H1 (cell line): ENCODE measurements around the gene S100A10. TPM values are rescaled to one million over a fixed set of nuclear protein-coding genes. Genes with fewer than 3 reads are reported as not detected.

Experiments
- CHD1 ChIP-seq: IDR thresholded peaks from 2 replicates; pipeline ENCODE4 v1.6.1; 2012; ENCODE audit warnings: low read depth, low read length, improper control_type of control experiment
- NANOG ChIP-seq: IDR thresholded peaks from 2 replicates; pipeline ENCODE4 v1.6.1; 2011; ENCODE audit warnings: low read length, low read depth, mild to moderate bottlenecking, inconsistent platforms; ENCODE audit not compliant: insufficient read depth, poor library complexity, severe bottlenecking
- TBP ChIP-seq: IDR thresholded peaks from 2 replicates; pipeline ENCODE4 v1.6.1; 2011; ENCODE audit warnings: low read depth, low read length, improper control_type of control experiment
- TCF12 ChIP-seq: IDR thresholded peaks from 2 replicates; pipeline ENCODE4 v1.6.1; 2011; ENCODE audit warnings: low read depth, mild to moderate bottlenecking, low read length
- polyA plus RNA-seq, 7 experiments: library from polyadenylated mRNA; depleted of rRNA in 3 of 7; stranded (reverse) in 5 of 7; unstranded in 2 of 7; fragments of >200 nt in 5 of 7; fragments of 200-250 nt in 2 of 7; gene quantifications; 1 replicate in 5 of 7; 2 replicates in 1 of 7; 4 replicates in 1 of 7; pipeline versions ENCODE4 v1.2.1 to v1.2.3, GENCODE V29; 2011 to 2013; ENCODE audit warnings: missing spikeins in 2 of 7, mixed read lengths in 2 of 7
- total RNA-seq: library from RNA; stranded (reverse); fragmentation: NEBNext Ultra II Directional; extraction: Animal tissue kit (Norgen Biotek cat#: 25700); gene quantifications from 2 replicates; pipeline ENCODE4 v1.2.1, GENCODE V29; 2021

The S100A10 gene
- total and polyA plus RNA-seq, 2 of the 8 experiments (the other 6 are each of a cell fraction or from before 2014, with no cell fraction given) = 23.9 to 231 TPM

DNA sequence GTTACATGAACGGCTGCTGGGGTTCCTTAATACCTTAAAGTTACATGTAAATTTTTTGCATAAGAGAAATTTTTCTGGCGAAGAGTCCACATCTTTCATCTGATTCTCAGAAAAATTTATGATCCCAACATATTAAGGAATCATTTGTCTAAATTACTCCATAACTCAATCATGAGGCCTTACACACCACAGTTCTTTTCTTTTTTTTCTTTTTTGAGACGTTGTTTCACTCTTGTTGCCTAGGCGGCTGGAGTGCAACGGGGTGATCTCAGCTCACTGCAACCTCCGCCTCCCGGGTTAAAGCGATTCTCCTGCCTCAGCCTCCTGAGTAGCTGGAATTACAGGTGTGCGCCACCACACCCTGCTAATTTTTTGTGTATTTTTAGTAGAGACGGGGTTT is 45.2 kb upstream of the S100A10 start (continued):
- TF ChIP-seq NANOG (no peak), TCF12 (no peak), CHD1 (no peak), TBP (no peak)
- TF ChIP-seq, all 59 proteins: peak for 0
